K562 (cell line): Measurements from ENCODE around the gene FARP2. TPM values are rescaled to one million over a fixed set of nuclear protein-coding genes. Genes with fewer than 3 reads are reported as not detected.
A peak's percentile ranks its signal among the peaks of the same experiment; 100 is the strongest.

Source experiments
- HDAC1 ChIP-seq, 2 experiments: fragments of 450-650 bp; IDR thresholded peaks; 2 replicates each; pipeline ENCODE4 v1.6.1; 2016 to 2017; ENCODE audit warnings: inconsistent platforms in 1 of 2, mild to moderate bottlenecking in 1 of 2, moderate library complexity in 1 of 2
- HMGN3 ChIP-seq: IDR thresholded peaks from 2 replicates; pipeline ENCODE4 v1.6.1; 2011; ENCODE audit warnings: borderline replicate concordance, low read depth, mild to moderate bottlenecking, mixed read lengths, low read length; ENCODE audit not compliant: insufficient read length; ENCODE audit errors: extremely low read depth
- HNRNPL ChIP-seq: fragments of 200-400 bp; formaldehyde crosslinking; IDR thresholded peaks from 2 replicates; pipeline ENCODE4 v1.6.1; 2017; ENCODE audit warnings: low read depth, mild to moderate bottlenecking, low read length
- PHF8 ChIP-seq: fragments of 200-600 bp; sonication (generic); IDR thresholded peaks from 2 replicates; pipeline ENCODE4 v1.6.1; 2012; ENCODE audit warnings: mixed run types, mild to moderate bottlenecking, inconsistent platforms, low read length, moderate library complexity, borderline replicate concordance
- POLR2A ChIP-seq: fragments of 450-650 bp; conservative IDR thresholded peaks from 2 replicates; pipeline ENCODE4 v1.6.1; 2016
- POLR2G ChIP-seq: fragments of 200-400 bp; formaldehyde crosslinking; IDR thresholded peaks from 2 replicates; pipeline ENCODE4 v1.6.1; 2017; ENCODE audit warnings: low read depth, mild to moderate bottlenecking, antibody characterized with exemption, low read length, moderate library complexity
- PTTG1 ChIP-seq: fragments of 450-650 bp; IDR thresholded peaks from 2 replicates; pipeline ENCODE4 v1.6.1; 2016; ENCODE audit warnings: low read depth, mild to moderate bottlenecking, missing genetic modification characterization, missing compliant biosample characterization
- RAD21 ChIP-seq, 2 experiments: fragments of 250-450 bp in 1 of 2; fragments of 450-650 bp in 1 of 2; sonication (Bioruptor Pico) in 1 of 2; formaldehyde crosslinking in 1 of 2; IDR thresholded peaks in 1 of 2; conservative IDR thresholded peaks in 1 of 2; 2 replicates each; pipeline versions ENCODE4 v1.4.0 to v1.8.0; 2020 to 2022; ENCODE audit warnings: mild to moderate bottlenecking in 2 of 2, moderate library complexity in 1 of 2
- RUNX1 ChIP-seq: sonication (generic); IDR thresholded peaks from 2 replicates; pipeline ENCODE4 v1.6.1; 2016; ENCODE audit warnings: antibody characterized with exemption, low read depth
- SIRT6 ChIP-seq: IDR thresholded peaks from one replicate; pipeline ENCODE4 v1.6.1; 2012; ENCODE audit warnings: low read depth, mild to moderate bottlenecking, control low read depth, inconsistent platforms, low read length, moderate library complexity
- TEAD1 ChIP-seq, 2 experiments: fragments of 450-650 bp in 1 of 2; sonication (generic) in 1 of 2; formaldehyde crosslinking; IDR thresholded peaks; 2 replicates each; pipeline versions ENCODE4 v1.4.0 to v1.8.0; 2020 to 2022; ENCODE audit warnings: mild to moderate bottlenecking in 2 of 2, missing genetic modification reagents in 1 of 2
- XRCC4 ChIP-seq: IDR thresholded peaks from one replicate; pipeline ENCODE4 v1.6.1; 2011; ENCODE audit not compliant: insufficient read depth, insufficient read length; ENCODE audit errors: extremely low read depth
- ZBTB8A ChIP-seq: fragments of 450-650 bp; IDR thresholded peaks from 2 replicates; pipeline ENCODE4 v1.6.1; 2018; ENCODE audit warnings: mild to moderate bottlenecking, moderate library complexity; ENCODE audit not compliant: partially characterized antibody
- polyA plus RNA-seq, 8 experiments: library from polyadenylated mRNA; depleted of rRNA in 4 of 8; stranded (reverse) in 5 of 8; unstranded in 3 of 8; fragments of >200 nt; fragmentation: Nextera tagmentation in 2 of 8; fragmentation: Illumina TruSeq in 1 of 8; extraction: Ambion mirVana in 2 of 8; extraction: Trizol in 1 of 8; gene quantifications; 2 replicates each; pipeline versions ENCODE4 v1.2.1 to v1.2.3, GENCODE V29; 2011 to 2014; ENCODE audit warnings: inconsistent platforms in 1 of 8, missing spikeins in 1 of 8
- total RNA-seq, 7 experiments: library from RNA; depleted of rRNA in 6 of 7; stranded (reverse); fragments of >200 nt in 6 of 7; fragmentation: Illumina TruSeq in 2 of 7; extraction: Trizol in 2 of 7; gene quantifications; 2 replicates each; pipeline versions ENCODE4 v1.2.1 to v1.2.3, GENCODE V29; 2011 to 2021; ENCODE audit warnings: low replicate concordance in 1 of 7
- TF ChIP-seq, protein P1 (sequence below), 2 experiments: fragments of 450-650 bp; formaldehyde crosslinking in 1 of 2; IDR thresholded peaks; 2 replicates each; pipeline versions ENCODE4 v1.4.0 to v1.6.1; 2014 to 2020; ENCODE audit warnings: mild to moderate bottlenecking in 2 of 2, borderline replicate concordance in 1 of 2, low read depth in 1 of 2
- TF ChIP-seq, protein P2 (sequence below): fragments of 450-650 bp; IDR thresholded peaks from 2 replicates; pipeline ENCODE4 v1.6.1; 2016
- TF ChIP-seq, protein P3 (sequence below): sonication (generic); formaldehyde crosslinking; IDR thresholded peaks from 2 replicates; pipeline ENCODE4 v1.9.0; 2022; ENCODE audit warnings: mild to moderate bottlenecking, missing genetic modification reagents

FARP2 gene
- total and polyA plus RNA-seq, 9 of the 15 experiments (the other 6 are each of a cell fraction or from before 2014, with no cell fraction given) = 4.1 to 38.1 (median 21.1) TPM

DNA sequence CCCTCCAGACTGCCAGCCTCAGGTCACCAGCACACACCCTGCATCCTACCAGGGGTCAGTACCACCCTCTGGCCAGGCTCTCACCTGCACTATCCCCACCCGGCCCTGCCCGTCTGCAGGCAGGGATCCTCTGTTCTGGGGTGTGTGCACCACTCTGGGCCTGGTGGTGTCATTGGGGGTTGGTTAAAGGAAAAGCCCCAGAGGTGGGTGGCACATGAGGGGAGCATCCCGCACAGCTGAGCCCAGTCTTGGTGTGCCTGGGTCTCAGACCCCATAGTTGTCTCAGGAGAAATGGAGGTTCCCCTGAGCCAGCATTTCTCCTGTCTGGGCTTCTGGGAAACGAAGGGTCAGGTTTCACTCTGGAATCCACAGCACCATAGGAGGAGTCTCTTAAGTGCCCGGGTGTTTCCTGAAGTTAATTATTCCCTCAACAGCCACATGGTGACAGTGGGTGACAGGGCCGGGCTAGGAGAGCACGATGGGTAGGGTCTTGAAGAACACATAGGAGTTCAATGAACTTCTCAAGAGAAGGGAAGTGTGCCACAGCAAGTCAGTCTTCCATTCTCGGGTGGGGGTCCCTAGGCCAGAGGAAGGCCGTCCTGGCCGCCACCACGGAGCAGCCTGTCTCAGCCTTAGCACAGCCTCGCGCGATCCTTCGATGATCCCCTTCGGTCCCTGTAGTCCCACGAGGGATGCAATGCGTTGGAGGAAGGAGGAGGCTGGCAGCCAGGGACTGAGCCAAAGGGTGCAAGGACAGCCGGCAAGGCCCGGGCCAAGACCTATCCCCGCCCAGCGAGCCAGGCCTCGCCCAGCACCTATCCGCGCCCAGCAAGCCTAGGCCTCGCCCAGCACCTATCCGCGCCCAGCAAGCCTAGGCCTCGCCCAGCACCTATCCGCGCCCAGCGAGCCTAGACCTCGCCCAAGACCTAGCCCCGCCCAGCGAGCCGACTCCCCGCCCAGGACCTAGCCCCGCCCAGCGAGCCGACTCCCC, 1.1 kb upstream of the FARP2 start (continued):
- TF ChIP-seq, protein P1, sequence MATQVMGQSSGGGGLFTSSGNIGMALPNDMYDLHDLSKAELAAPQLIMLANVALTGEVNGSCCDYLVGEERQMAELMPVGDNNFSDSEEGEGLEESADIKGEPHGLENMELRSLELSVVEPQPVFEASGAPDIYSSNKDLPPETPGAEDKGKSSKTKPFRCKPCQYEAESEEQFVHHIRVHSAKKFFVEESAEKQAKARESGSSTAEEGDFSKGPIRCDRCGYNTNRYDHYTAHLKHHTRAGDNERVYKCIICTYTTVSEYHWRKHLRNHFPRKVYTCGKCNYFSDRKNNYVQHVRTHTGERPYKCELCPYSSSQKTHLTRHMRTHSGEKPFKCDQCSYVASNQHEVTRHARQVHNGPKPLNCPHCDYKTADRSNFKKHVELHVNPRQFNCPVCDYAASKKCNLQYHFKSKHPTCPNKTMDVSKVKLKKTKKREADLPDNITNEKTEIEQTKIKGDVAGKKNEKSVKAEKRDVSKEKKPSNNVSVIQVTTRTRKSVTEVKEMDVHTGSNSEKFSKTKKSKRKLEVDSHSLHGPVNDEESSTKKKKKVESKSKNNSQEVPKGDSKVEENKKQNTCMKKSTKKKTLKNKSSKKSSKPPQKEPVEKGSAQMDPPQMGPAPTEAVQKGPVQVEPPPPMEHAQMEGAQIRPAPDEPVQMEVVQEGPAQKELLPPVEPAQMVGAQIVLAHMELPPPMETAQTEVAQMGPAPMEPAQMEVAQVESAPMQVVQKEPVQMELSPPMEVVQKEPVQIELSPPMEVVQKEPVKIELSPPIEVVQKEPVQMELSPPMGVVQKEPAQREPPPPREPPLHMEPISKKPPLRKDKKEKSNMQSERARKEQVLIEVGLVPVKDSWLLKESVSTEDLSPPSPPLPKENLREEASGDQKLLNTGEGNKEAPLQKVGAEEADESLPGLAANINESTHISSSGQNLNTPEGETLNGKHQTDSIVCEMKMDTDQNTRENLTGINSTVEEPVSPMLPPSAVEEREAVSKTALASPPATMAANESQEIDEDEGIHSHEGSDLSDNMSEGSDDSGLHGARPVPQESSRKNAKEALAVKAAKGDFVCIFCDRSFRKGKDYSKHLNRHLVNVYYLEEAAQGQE (IDR thresholded peaks at IDR 0.05; ENCODE audit: borderline replicate concordance) = no peak
- TF ChIP-seq, protein P1 (CRISPR knock-in tag; IDR thresholded peaks at IDR 0.05; ENCODE audit: low read depth) = peak; percentile 30; the same call in 1 of the 2 replicates
- peak; percentile 23; the same call in 1 of the 2 replicates for TF ChIP-seq PHF8
- TF ChIP-seq HMGN3 = peak; percentile 53
- peak; percentile 42 for TF ChIP-seq POLR2G
- TF ChIP-seq XRCC4 = no peak
- TF ChIP-seq TEAD1 (CRISPR knock-in tag; IDR thresholded peaks at IDR 0.05) = 0 out of 4 replicates have a peak, but pooled peaks of 1 of the 2 experiments have one; percentile 29
- TF ChIP-seq HDAC1 (IDR thresholded peaks at IDR 0.05) = 0 out of 4 replicates have a peak, but pooled peaks of 1 of the 2 experiments have one; percentile 25
- TF ChIP-seq POLR2A = peak; percentile 64
- TF ChIP-seq, protein P2, sequence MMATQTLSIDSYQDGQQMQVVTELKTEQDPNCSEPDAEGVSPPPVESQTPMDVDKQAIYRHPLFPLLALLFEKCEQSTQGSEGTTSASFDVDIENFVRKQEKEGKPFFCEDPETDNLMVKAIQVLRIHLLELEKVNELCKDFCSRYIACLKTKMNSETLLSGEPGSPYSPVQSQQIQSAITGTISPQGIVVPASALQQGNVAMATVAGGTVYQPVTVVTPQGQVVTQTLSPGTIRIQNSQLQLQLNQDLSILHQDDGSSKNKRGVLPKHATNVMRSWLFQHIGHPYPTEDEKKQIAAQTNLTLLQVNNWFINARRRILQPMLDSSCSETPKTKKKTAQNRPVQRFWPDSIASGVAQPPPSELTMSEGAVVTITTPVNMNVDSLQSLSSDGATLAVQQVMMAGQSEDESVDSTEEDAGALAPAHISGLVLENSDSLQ = 0 out of 2 replicates have a peak, but pooled peaks have one; percentile 22
- no peak for TF ChIP-seq ZBTB8A
- TF ChIP-seq, protein P3, sequence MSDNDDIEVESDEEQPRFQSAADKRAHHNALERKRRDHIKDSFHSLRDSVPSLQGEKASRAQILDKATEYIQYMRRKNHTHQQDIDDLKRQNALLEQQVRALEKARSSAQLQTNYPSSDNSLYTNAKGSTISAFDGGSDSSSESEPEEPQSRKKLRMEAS (CRISPR knock-in tag) = peak; percentile 56
- peak; percentile 70; the same call in 1 of the 2 replicates for TF ChIP-seq HNRNPL
- TF ChIP-seq RUNX1 = no peak
- TF ChIP-seq SIRT6 = no peak
- TF ChIP-seq PTTG1 (tag) = no peak
- TF ChIP-seq RAD21 (CRISPR knock-in tag; conservative IDR thresholded peaks at IDR 0.05 in 1 of 2, IDR thresholded peaks at IDR 0.05 in 1 of 2) = peak in 1 of 2 experiments; percentile 25; a peak in 1 of 4 replicates
